ENCODE results near the gene ORMDL2.

GRCh38 chr12:55816881-55817344, 928 bp upstream of the ORMDL2 start:
- TF ChIP-seq CTCF (IDR thresholded peaks at IDR 0.05) (no peak), POLR2AphosphoS5 (IDR thresholded peaks at IDR 0.05) (no peak)

Measured in sigmoid colon (tissue), 4 donors.